ENCODE results near the gene ADM. TPM values are rescaled to one million over a fixed set of nuclear protein-coding genes. Genes with fewer than 3 reads are reported as not detected.
A peak's percentile ranks its signal among the peaks of the same experiment; 100 is the strongest.
"Not testable (repeated sequence)": the region's sequence is repeated elsewhere in the genome, so short reads cannot be mapped to it uniquely, and the experiment has no call there.

Gene ADM, protein sequence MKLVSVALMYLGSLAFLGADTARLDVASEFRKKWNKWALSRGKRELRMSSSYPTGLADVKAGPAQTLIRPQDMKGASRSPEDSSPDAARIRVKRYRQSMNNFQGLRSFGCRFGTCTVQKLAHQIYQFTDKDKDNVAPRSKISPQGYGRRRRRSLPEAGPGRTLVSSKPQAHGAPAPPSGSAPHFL
- 154 TPM for polyA plus RNA-seq (2013, experiment 1 of 2; ENCODE audit: insufficient read length)
- polyA plus RNA-seq (2013, experiment 2 of 2; ENCODE audit: insufficient read length) = 165 TPM

GRCh38 chr11:10304495-10305261 is at the start of gene ADM:
TSS of gene ADM (plus strand) at chr11:10305073. CDS start at chr11:10305701, 628 bp downstream.
- peak; percentile 97 for DNase-seq

GRCh38 chr11:10255388-10256125 is 49.3 kb upstream of the ADM start:
- DNase-seq = no peak

GRCh38 chr11:10257478-10257877 is 47.4 kb upstream of the ADM start:
- DNase-seq = no peak

DNA sequence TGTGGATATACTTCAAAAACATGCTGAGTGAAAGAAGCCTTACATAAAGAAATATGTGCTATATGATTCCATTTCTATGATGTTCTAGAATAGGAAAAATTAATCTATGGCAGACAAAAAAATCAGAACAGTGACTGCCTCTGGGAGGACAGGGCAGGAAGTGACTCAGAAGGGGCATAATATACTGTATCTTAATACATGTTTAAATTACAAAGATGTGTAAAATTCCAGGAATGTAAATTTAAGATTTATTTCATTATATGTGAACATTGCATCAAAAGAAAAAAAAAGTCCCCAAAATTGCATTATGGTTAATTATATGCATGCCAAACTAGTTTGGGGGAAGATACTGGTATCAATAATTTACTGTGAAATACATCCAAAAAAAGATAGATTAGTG is 43.1 kb upstream of the ADM start:
- DNase-seq = peak; percentile 57

DNA sequence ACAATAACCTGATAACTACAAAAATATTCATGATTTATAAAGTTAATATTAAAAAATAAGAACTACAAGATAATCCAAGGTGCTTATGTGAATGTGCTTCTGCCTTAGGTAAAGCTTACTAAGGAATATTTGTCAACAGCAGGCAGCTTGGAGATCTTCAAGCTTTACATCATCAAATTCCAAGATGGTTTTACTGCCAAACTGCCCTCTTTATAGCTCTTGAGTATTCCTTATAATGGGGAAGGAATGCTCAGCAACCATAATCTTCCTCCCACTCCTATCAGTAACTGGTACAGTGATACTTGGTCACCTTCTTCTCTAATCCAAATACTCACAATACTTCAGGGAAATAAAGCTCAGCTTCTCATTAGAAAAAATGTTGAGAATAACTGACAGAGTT is 40.9 kb upstream of the ADM start:
- DNase-seq = peak; percentile 80

DNA sequence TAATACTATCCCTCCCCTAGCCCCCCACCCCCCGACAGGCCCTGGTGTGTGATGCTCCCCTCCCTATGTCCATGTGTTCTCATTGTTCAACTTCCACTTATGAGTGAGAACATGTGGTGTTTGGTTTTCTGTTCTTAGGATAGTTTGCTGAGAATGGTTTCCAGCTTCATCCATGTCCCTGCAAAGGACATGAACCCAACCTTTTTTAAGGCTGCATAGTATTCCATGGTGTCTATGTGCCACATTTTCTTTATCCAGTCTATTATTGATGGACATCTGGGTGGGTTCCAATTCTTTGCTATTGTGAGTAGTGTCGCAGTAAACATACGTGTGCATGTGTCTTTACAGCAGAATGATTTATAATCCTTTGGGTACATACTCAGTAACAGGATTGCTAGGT is 40.2 kb upstream of the ADM start:
- DNase-seq = not testable (repeated sequence)

GRCh38 chr11:10265936-10266335 is 38.9 kb upstream of the ADM start:
- no peak for DNase-seq

- peak; percentile 53 for DNase-seq
Observed at GRCh38 chr11:10267821-10268220, 37.1 kb upstream of the ADM start.

GRCh38 chr11:10268746-10269488 is 36.0 kb upstream of the ADM start:
- no peak for DNase-seq

DNA sequence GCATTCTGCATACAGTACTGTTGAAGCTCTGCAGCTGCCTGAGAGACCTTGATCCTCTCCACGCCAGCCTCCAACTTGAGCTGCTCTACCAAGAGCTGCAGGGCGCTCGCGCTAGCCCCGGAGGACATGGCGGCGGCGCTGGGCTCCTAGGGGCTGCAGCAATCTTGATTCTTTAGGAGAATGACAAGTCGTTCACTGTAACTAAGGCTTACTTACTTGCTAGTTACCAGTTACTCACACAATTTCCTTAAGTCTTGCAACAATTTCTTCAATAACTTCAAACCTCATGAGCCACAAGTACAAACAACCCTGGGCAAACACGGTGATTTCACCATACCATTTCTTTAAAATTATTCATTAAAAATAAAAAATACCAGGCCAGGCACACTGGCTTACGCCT is 32.7 kb upstream of the ADM start:
- no peak for DNase-seq

- DNase-seq = no peak
Observed at GRCh38 chr11:10273738-10274137, 31.1 kb upstream of the ADM start.

DNA sequence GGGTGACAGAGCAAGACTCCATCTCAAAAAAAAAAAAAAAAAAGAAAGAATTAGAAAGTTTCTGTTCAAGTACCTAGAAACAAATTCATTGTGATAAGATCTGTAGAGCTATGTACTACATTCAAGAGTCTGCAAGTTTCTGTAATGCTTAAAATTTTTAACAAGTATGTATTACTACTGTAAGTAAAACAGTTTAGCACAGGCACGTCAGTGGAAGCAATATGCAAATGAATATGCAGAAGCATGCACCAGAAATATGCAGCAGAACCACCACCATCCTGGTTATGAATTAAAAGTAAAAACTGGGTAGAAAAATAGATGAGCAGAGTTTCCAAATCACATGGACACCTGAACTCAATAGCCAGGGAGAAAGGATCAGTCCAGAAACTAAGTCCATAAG is 30.1 kb upstream of the ADM start:
- DNase-seq = peak; percentile 50

DNA sequence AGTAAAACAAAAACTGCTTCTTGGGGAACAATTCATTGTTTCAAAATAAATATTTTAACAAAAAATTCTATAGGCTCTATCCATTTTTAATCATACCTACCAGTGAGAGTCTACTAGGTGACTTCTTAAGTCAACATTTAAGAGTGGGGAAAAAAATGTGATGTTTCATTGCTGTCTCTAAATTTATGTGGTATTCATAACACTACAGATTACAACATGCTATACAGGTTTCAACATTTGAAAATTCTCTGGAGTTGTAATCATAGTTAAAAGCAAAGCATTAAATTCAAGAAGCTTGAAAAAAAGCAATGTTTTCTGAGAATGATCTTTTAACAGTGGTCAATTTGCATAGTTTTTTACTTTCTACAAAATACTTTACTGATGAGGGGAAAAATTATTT is 29.2 kb upstream of the ADM start:
- DNase-seq = peak; percentile 44

GRCh38 chr11:10282117-10282516 is 22.8 kb upstream of the ADM start:
- no peak for DNase-seq

- DNase-seq = no peak
Observed at GRCh38 chr11:10283991-10284390, 20.9 kb upstream of the ADM start.

GRCh38 chr11:10285148-10285802 is 19.6 kb upstream of the ADM start:
- DNase-seq = no peak

DNA sequence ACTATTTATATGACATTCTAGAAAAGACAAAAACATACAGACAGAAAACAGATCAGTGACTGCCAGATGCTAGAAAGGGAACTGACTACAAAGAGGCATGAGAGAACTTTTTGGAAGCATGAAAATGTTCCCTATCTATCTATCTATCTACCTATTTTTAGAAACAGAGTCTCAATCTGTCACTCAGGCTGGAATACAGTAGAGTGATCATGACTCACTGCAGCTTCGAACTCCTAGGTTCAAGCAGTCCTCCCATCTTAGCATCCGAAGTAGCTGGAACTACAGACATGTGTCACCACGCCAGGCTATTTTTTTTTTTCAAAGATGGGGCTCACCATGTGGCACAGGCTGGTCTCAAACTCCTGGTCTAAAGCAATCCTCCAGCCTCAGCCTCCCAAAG is 17.7 kb upstream of the ADM start:
- no peak for DNase-seq

DNA sequence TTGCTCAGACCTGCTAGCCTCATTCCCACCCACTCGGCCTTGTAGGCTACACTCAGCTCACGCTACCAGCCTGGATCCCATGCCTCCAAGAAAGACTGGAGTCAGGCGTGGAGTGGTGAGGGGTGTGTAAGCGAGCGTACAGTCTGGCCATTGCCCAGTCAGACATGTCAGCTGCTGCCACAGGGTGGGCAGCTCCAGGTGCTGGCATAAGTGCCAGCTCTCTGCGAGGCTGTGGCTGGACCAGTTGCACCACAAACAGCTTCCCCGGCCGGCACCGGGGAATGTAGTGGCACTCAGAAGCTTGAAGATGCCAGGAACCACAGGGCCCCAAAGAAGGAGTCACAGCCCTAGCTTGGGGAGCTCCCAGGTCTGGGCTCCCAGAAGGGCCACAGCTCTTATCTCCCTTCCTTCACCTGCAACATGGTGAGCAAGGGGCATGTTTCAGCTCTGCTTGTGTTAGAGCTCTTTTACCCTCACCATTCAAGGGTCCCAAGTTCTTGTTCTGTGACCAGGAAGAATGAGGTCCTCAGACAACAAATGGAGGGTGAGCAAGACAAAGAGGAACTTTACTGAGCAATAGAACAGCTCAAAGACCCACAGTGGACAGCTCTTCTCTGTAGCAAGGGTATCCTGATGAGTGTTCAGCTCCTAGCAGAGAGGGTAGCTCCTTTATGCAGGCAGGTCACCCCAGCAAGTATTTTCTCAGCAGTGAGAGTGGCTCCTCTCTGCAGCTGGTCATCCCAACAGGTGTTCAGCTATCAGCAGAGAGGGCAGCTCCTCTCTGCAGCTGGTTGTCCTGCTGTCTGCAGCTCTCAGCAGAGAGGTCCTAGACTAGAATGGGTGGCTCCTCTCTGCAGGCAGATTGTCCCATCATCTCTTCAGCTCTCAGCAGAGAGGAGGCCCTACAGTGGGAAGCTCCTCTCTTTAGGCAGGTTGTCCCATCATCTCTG is 16.8 kb upstream of the ADM start:
- no peak for DNase-seq

DNA sequence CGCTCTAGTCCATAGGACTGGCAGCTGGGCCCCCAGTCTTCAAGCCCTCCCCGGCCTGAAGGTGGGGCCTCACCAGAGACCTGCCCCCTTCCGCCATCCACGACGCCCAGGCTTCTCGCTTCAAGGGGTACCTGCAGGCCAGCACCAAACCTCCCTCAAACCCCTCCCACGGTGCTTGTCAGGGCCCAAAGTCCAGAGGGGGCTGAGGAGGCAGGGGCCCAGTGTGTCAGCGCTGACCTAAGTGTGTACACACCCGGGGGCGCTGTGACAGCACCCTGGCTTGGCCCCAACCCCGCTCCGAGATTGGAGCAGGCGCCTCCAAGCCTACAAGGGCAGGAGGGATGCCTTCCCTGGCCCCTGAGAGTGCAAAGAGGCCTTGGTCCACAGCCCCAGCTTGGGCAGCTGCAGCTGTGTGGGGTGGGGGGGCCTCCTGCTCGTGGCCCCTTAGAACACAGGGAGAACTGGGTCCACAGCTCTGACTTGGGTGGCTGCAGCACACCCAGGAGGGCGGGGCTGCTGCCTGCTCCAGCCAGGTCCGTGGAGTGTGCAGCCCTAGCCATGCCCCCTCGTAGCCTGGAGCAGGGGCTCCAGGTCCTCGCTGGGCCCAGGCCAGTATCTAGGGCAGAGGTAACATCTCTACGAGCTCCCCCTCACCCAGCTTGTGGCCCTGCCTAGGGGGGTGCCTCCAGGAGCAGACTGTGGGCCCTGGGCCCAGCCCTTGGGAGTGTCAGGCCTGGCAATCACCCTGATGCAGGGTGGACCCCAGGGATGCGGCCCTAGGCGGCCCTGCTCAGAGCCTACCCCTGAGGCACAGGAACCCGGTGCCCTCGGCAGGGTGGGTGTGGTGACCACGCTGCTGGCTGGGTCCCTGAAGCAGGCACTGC is 15.8 kb upstream of the ADM start:
- DNase-seq = no peak

Data from fibroblast of skin of abdomen (primary cell).